Measurements from ENCODE around the gene ZNF787.

- TF ChIP-seq CTCF (conservative IDR thresholded peaks at IDR 0.05 in 1 of 2, IDR thresholded peaks at IDR 0.05 in 1 of 2; ENCODE audit: low read depth in 1 of 2, low read length in 2 of 2) = no peak
- TF ChIP-seq EZH2 (IDR thresholded peaks at IDR 0.05; ENCODE audit: low read length, missing control alignments) = no peak
Observed at GRCh38 chr19:56142897-56143434, 21.9 kb upstream of the ZNF787 start.

Measured in fibroblast of lung (primary cell).